ENCODE results near the gene COG3. TPM values are rescaled to one million over a fixed set of nuclear protein-coding genes. Genes with fewer than 3 reads are reported as not detected.
A peak's percentile ranks its signal among the peaks of the same experiment; 100 is the strongest.

Gene COG3
- total and polyA plus RNA-seq, 2 experiments from 2014 or later, result 19.9 to 36.1 TPM

DNA sequence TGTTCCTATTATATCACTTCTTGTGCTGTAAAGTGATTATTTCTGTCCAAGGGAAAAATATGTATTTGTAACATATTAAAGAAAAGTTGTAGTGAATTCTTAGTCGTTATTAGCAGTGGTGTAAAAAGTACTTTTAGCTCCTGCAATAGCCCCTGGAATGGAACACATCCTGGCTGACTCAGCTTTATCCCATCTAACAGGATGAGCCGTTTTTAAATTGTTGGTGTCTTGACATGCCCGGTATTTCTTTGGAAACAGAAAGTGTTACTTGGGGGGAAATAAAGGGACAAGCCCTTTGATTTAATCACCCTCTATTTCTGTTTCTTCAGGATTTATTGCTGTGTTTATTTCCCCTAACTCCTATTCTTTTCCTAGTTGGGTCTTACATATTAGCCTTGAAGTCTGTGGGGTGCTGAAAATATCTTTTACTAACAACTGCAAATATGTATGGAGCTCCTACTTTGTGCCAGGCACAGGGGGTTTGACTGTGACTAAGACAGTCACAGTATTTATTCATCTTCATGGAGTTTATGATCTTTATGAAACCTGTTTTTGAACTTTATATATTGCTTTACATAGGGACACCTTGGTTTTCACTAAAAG, 17.9 kb downstream of the COG3 start:
- Histone ChIP-seq H3K9me3 (ENCODE audit: low read depth) (peaks cover 6% of the 10 kb centered on the region), H4K20me1 (ENCODE audit: insufficient read depth, poor library complexity, severe bottlenecking) (no peaks in the 10 kb centered on the region), H3K9me2 (replicated peaks; ENCODE audit: insufficient read depth) (no peaks in the 10 kb centered on the region), H3K27me3 (no peaks in the 10 kb centered on the region), H2AFZ (no peak overlapping the region), H3K4me3 (no peak overlapping the region), H3K4me1 (ENCODE audit: insufficient read depth) (no peaks in the 10 kb centered on the region), H3K27ac (no peak overlapping the region), H3K4me2 (no peak overlapping the region), H3K79me2 (peaks cover 22% of the 10 kb centered on the region), H3K36me3 (replicated peaks; ENCODE audit: insufficient read depth, low read depth) (peaks cover 16% of the 10 kb centered on the region)
- no peak for DNase-seq (ENCODE audit: low spot score)
- TF ChIP-seq, protein P1, sequence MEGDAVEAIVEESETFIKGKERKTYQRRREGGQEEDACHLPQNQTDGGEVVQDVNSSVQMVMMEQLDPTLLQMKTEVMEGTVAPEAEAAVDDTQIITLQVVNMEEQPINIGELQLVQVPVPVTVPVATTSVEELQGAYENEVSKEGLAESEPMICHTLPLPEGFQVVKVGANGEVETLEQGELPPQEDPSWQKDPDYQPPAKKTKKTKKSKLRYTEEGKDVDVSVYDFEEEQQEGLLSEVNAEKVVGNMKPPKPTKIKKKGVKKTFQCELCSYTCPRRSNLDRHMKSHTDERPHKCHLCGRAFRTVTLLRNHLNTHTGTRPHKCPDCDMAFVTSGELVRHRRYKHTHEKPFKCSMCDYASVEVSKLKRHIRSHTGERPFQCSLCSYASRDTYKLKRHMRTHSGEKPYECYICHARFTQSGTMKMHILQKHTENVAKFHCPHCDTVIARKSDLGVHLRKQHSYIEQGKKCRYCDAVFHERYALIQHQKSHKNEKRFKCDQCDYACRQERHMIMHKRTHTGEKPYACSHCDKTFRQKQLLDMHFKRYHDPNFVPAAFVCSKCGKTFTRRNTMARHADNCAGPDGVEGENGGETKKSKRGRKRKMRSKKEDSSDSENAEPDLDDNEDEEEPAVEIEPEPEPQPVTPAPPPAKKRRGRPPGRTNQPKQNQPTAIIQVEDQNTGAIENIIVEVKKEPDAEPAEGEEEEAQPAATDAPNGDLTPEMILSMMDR (IDR thresholded peaks at IDR 0.05; ENCODE audit: poor library complexity), result no peak
- TF ChIP-seq EZH2phosphoT487 (IDR thresholded peaks at IDR 0.05; ENCODE audit: low read depth, severe bottlenecking, unreplicated experiment) (no peak), EZH2 (IDR thresholded peaks at IDR 0.05; ENCODE audit: borderline replicate concordance) (no peak)
- WGBS (ENCODE audit: low lambda C conversion rate, missing lambda C conversion rate), result 81% methylated on average over 3 of the region's 3 CpGs

DNA sequence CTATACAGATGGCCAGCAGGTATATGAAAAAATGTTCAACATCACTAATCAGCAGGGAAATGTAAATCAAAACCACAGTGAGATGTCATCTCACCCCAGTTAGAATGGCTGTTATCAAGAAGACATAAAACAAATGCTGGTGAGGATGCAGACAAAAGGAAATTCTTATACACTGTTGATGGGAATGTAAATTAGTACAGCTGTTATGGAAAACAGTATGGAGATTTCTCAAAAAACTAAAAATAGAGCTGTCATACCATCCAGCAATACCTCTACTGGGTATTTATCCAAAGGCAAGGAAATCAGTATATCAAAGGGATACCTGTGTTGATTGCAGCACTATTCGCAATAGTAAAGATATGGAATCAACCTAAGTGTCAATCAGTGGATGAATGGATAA, 22.9 kb downstream of the COG3 start:
- Histone ChIP-seq H3K36me3 (replicated peaks; ENCODE audit: insufficient read depth, low read depth) (peaks cover 19% of the 10 kb centered on the region), H3K4me1 (ENCODE audit: insufficient read depth) (no peaks in the 10 kb centered on the region), H3K4me2 (no peak overlapping the region), H3K9me3 (ENCODE audit: low read depth) (peaks cover 6% of the 10 kb centered on the region), H3K79me2 (peaks cover 4% of the 10 kb centered on the region), H4K20me1 (ENCODE audit: insufficient read depth, poor library complexity, severe bottlenecking) (no peaks in the 10 kb centered on the region), H3K27me3 (no peaks in the 10 kb centered on the region), H3K27ac (no peak overlapping the region), H2AFZ (no peak overlapping the region), H3K4me3 (no peak overlapping the region), H3K9me2 (replicated peaks; ENCODE audit: insufficient read depth) (no peaks in the 10 kb centered on the region)
- DNase-seq (ENCODE audit: low spot score), result no peak
- 96% methylated on average over 1 of the region's 1 CpG for WGBS (ENCODE audit: low lambda C conversion rate, missing lambda C conversion rate)
- TF ChIP-seq EZH2 (IDR thresholded peaks at IDR 0.05; ENCODE audit: borderline replicate concordance) (no peak), EZH2phosphoT487 (IDR thresholded peaks at IDR 0.05; ENCODE audit: low read depth, severe bottlenecking, unreplicated experiment) (no peak)
- TF ChIP-seq, protein P1 (IDR thresholded peaks at IDR 0.05; ENCODE audit: poor library complexity), result no peak

DNA sequence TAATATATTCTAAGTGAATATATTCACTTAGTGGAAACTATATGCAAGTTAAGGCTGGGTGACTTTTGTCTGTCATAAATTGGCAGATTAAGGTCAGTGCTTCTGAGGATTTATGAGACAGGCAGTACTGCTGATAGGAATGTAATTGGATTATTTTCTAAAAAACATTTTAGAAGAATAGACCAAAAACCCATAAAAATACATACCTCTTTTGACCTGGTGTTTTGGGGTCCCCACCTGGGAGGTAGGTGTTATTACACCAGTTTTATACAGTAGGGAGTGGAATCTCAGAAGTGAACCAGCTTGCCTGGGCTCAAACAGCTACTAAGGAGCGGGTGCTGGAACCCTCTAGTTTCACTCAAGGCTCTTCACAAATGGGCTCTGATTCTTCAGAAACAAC, 25.3 kb downstream of the COG3 start:
- TF ChIP-seq EZH2phosphoT487 (IDR thresholded peaks at IDR 0.05; ENCODE audit: low read depth, severe bottlenecking, unreplicated experiment), result no peak
- TF ChIP-seq, protein P1 (IDR thresholded peaks at IDR 0.05; ENCODE audit: poor library complexity), result peak; percentile 32
- no peaks in the 10 kb centered on the region for H3K9me3 ChIP-seq (ENCODE audit: low read depth)
- no peak for DNase-seq (ENCODE audit: low spot score)
- no peak overlapping the region for H3K4me3 ChIP-seq
- 94% methylated on average over 1 of the region's 1 CpG for WGBS (ENCODE audit: low lambda C conversion rate, missing lambda C conversion rate)
- H3K4me1 ChIP-seq (ENCODE audit: insufficient read depth), result no peaks in the 10 kb centered on the region
- no peaks in the 10 kb centered on the region for H3K27me3 ChIP-seq
- H3K4me2 ChIP-seq, result no peak overlapping the region
- no peaks in the 10 kb centered on the region for H4K20me1 ChIP-seq (ENCODE audit: insufficient read depth, poor library complexity, severe bottlenecking)
- H3K9me2 ChIP-seq (replicated peaks; ENCODE audit: insufficient read depth), result no peaks in the 10 kb centered on the region
- H3K36me3 ChIP-seq (replicated peaks; ENCODE audit: insufficient read depth, low read depth), result peaks cover 9% of the 10 kb centered on the region
- no peak overlapping the region for H3K27ac ChIP-seq
- H2AFZ ChIP-seq, result no peak overlapping the region
- H3K79me2 ChIP-seq, result no peaks in the 10 kb centered on the region

Data from hepatocyte (in vitro differentiated cells).